HepG2 (cell line): ENCODE data around the gene GATAD2B. TPM values are rescaled to one million over a fixed set of nuclear protein-coding genes. Genes with fewer than 3 reads are reported as not detected.

ENCODE experiments used
- BRD4 ChIP-seq: sonication (generic); formaldehyde crosslinking; IDR thresholded peaks from 2 replicates; pipeline ENCODE4 v1.4.0; 2020; ENCODE audit warnings: missing genetic modification reagents
- HDAC1 ChIP-seq: sonication (generic); formaldehyde crosslinking; IDR thresholded peaks from 2 replicates; pipeline ENCODE4 v1.5.1; 2020; ENCODE audit warnings: mild to moderate bottlenecking, missing genetic modification reagents
- HES4 ChIP-seq: sonication (generic); formaldehyde crosslinking; IDR thresholded peaks from 2 replicates; pipeline ENCODE4 v1.9.0; 2021; ENCODE audit warnings: mild to moderate bottlenecking, missing genetic modification reagents, borderline replicate concordance
- HMGA1 ChIP-seq: sonication (generic); formaldehyde crosslinking; conservative IDR thresholded peaks from 2 replicates; pipeline ENCODE4 v1.4.0; 2020; ENCODE audit warnings: missing genetic modification reagents
- KDM2A ChIP-seq: sonication (generic); formaldehyde crosslinking; IDR thresholded peaks from 2 replicates; pipeline ENCODE4 v1.4.0; 2020; ENCODE audit warnings: low read depth, missing genetic modification reagents, borderline replicate concordance
- MEIS2 ChIP-seq: sonication (generic); formaldehyde crosslinking; IDR thresholded peaks from 2 replicates; pipeline ENCODE4 v1.9.0; 2021; ENCODE audit warnings: mild to moderate bottlenecking, missing genetic modification reagents
- NCOR1 ChIP-seq: fragments of 200-600 bp; sonication (generic); IDR thresholded peaks from 2 replicates; pipeline ENCODE4 v1.7.0; 2017; ENCODE audit warnings: antibody characterized with exemption, low read length, borderline replicate concordance
- NONO ChIP-seq, 2 experiments: fragments of 450-650 bp in 1 of 2; sonication (generic) in 1 of 2; formaldehyde crosslinking in 1 of 2; IDR thresholded peaks in 1 of 2; conservative IDR thresholded peaks in 1 of 2; 2 replicates each; pipeline versions ENCODE4 v1.6.1 to v1.8.0; 2017 to 2022; ENCODE audit warnings: mild to moderate bottlenecking in 1 of 2, missing genetic modification reagents in 1 of 2, moderate library complexity in 1 of 2
- NR2C2 ChIP-seq: sonication (generic); formaldehyde crosslinking; IDR thresholded peaks from 2 replicates; pipeline ENCODE4 v1.4.0; 2020; ENCODE audit warnings: missing genetic modification reagents, mild to moderate bottlenecking, moderate library complexity, borderline replicate concordance
- PHF20 ChIP-seq: sonication (generic); formaldehyde crosslinking; IDR thresholded peaks from 2 replicates; pipeline ENCODE4 v1.5.0; 2020; ENCODE audit warnings: mild to moderate bottlenecking, missing genetic modification reagents
- SMYD3 ChIP-seq: sonication (generic); formaldehyde crosslinking; IDR thresholded peaks from 2 replicates; pipeline ENCODE4 v1.8.1; 2023; ENCODE audit warnings: mild to moderate bottlenecking, missing genetic modification reagents
- SOX6 ChIP-seq, 2 experiments: fragments of 450-650 bp in 1 of 2; sonication (generic) in 1 of 2; formaldehyde crosslinking in 1 of 2; IDR thresholded peaks; 2 replicates each; pipeline versions ENCODE4 v1.4.0 to v1.6.1; 2017 to 2020; ENCODE audit warnings: antibody characterized with exemption in 1 of 2, mild to moderate bottlenecking in 1 of 2, missing genetic modification reagents in 1 of 2
- ZNF382 ChIP-seq: sonication (generic); formaldehyde crosslinking; IDR thresholded peaks from 2 replicates; pipeline ENCODE4 v1.5.0; 2020; ENCODE audit warnings: missing genetic modification reagents, mild to moderate bottlenecking, borderline replicate concordance
- ZNF484 ChIP-seq: sonication (generic); formaldehyde crosslinking; IDR thresholded peaks from 2 replicates; pipeline ENCODE4 v1.5.1; 2020; ENCODE audit warnings: mild to moderate bottlenecking, low read depth, missing genetic modification reagents, borderline replicate concordance
- ZNF563 ChIP-seq: sonication (generic); formaldehyde crosslinking; IDR thresholded peaks from 2 replicates; pipeline ENCODE4 v1.8.0; 2022; ENCODE audit warnings: mild to moderate bottlenecking, moderate library complexity, missing genetic modification reagents
- ZNF589 ChIP-seq: sonication (generic); formaldehyde crosslinking; conservative IDR thresholded peaks from 2 replicates; pipeline ENCODE4 v1.8.0; 2022; ENCODE audit warnings: mild to moderate bottlenecking, moderate library complexity, missing genetic modification reagents
- ZNF790 ChIP-seq: sonication (generic); formaldehyde crosslinking; IDR thresholded peaks from 2 replicates; pipeline ENCODE4 v1.8.0; 2022; ENCODE audit warnings: missing genetic modification reagents, mild to moderate bottlenecking, borderline replicate concordance
- polyA plus RNA-seq, 8 experiments: library from polyadenylated mRNA; depleted of rRNA in 3 of 8; stranded (reverse) in 7 of 8; unstranded in 1 of 8; fragments of >200 nt; fragmentation: Illumina TruSeq in 4 of 8; extraction: Trizol in 4 of 8; gene quantifications; 2 replicates each; pipeline versions ENCODE4 v1.2.1 to v1.2.3, GENCODE V29; 2011 to 2016; ENCODE audit warnings: low read depth in 4 of 8, missing spikeins in 1 of 8, mixed read lengths in 1 of 8; ENCODE audit not compliant: insufficient read depth in 1 of 8
- total RNA-seq, 5 experiments: library from RNA; depleted of rRNA; stranded (reverse); fragments of >200 nt; fragmentation: Illumina TruSeq; extraction: Trizol; gene quantifications; 2 replicates each; pipeline ENCODE4 v1.2.3, GENCODE V29; 2016; ENCODE audit warnings: low read depth in 1 of 5
- TF ChIP-seq, protein P1 (sequence below): sonication (generic); formaldehyde crosslinking; IDR thresholded peaks from 2 replicates; pipeline ENCODE4 v1.5.0; 2020; ENCODE audit warnings: missing genetic modification reagents, mild to moderate bottlenecking, borderline replicate concordance
- TF ChIP-seq, protein P2 (sequence below): IDR thresholded peaks from 2 replicates; pipeline ENCODE4 v1.6.1; 2018; ENCODE audit warnings: missing genetic modification reagents
- TF ChIP-seq, protein P3 (sequence below): sonication (generic); formaldehyde crosslinking; IDR thresholded peaks from 2 replicates; pipeline ENCODE4 v1.5.1; 2020; ENCODE audit warnings: mild to moderate bottlenecking, moderate library complexity, missing genetic modification reagents
- TF ChIP-seq, protein P4 (sequence below): sonication (generic); formaldehyde crosslinking; IDR thresholded peaks from 2 replicates; pipeline ENCODE4 v1.4.0; 2020; ENCODE audit warnings: missing genetic modification reagents, borderline replicate concordance

GATAD2B gene
- total and polyA plus RNA-seq, 2 of the 13 experiments (the other 11 are each of a cell fraction or from before 2014, with no cell fraction given) = 3.2 to 5.2 TPM

DNA sequence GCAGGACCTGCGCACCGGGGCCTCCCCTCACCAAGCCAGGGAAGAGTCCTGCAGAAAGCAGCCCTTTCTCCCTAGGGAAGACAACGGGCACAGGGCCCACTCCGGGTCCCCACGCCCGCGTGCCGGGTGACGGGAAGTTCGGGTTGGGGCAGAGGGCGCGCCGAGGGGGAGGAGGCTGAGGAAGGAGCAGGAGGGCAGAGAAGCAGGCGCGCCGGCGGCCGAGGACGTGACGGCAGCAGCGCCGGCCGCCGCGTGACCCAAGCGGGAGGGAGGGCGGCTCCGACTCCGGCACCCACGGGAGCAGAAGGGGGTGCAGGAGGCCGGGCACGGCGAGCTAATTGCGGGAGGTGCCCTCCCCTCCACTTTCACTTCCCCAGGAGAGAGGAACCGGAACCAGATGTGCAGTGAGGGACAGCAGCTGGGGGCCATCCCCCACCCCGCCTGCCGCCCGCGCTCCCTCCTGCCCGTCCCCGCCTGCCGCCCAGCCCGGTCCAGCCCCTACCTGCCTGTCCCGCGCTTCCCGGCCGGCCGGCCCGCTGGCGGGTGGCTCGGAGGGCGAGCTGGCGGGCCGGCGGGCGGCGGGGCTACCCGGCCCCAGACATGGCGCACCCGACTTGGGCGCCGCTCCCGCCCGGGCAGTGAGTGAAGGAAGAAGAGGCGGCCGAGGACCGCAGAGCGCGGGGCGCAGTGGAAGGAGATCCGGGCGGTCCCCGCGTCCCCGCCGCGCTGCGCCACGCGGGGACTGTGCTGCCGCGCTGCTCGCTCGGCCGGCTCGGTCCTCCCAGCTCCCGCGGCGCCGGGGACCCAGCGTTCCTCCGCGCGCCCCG lies 23.2 kb upstream of the GATAD2B start (continued):
- TF ChIP-seq, protein P1, sequence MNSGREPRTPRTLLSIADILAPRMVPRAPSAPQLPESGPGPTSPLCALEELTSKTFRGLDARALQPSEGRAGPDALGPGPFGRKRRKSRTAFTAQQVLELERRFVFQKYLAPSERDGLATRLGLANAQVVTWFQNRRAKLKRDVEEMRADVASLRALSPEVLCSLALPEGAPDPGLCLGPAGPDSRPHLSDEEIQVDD = 0 out of 2 replicates have a peak, but pooled peaks have one; percentile 41
- TF ChIP-seq ZNF484 (CRISPR knock-in tag) (no peak), SMYD3 (CRISPR knock-in tag) (no peak), HMGA1 (no peak), HDAC1 (peak; percentile 45; the same call in 1 of the 2 replicates), ZNF382 (CRISPR knock-in tag) (no peak), ZNF790 (CRISPR knock-in tag) (peak; percentile 67; the same call in 1 of the 2 replicates), KDM2A (CRISPR knock-in tag) (peak; percentile 74; the same call in 1 of the 2 replicates), HES4 (CRISPR knock-in tag) (0 out of 2 replicates have a peak, but pooled peaks have one; percentile 41), ZNF589 (CRISPR knock-in tag) (no peak), BRD4 (CRISPR knock-in tag) (peak; percentile 23; the same call in 1 of the 2 replicates), MEIS2 (CRISPR knock-in tag) (0 out of 2 replicates have a peak, but pooled peaks have one; percentile 22), NONO (IDR thresholded peaks at IDR 0.05) (no peak), NONO (CRISPR knock-in tag; conservative IDR thresholded peaks at IDR 0.05) (peak; percentile 46; the same call in 1 of the 2 replicates), NR2C2 (CRISPR knock-in tag) (peak; percentile 69; the same call in 1 of the 2 replicates), ZNF563 (0 out of 2 replicates have a peak, but pooled peaks have one; percentile 42), PHF20 (peak; percentile 52; the same call in 1 of the 2 replicates), SOX6 (IDR thresholded peaks at IDR 0.05) (no peak), SOX6 (CRISPR knock-in tag; IDR thresholded peaks at IDR 0.05) (peak; percentile 37), NCOR1 (no peak)
- TF ChIP-seq, protein P2, sequence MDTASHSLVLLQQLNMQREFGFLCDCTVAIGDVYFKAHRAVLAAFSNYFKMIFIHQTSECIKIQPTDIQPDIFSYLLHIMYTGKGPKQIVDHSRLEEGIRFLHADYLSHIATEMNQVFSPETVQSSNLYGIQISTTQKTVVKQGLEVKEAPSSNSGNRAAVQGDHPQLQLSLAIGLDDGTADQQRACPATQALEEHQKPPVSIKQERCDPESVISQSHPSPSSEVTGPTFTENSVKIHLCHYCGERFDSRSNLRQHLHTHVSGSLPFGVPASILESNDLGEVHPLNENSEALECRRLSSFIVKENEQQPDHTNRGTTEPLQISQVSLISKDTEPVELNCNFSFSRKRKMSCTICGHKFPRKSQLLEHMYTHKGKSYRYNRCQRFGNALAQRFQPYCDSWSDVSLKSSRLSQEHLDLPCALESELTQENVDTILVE (CRISPR knock-in tag) = no peak
- TF ChIP-seq, protein P3, sequence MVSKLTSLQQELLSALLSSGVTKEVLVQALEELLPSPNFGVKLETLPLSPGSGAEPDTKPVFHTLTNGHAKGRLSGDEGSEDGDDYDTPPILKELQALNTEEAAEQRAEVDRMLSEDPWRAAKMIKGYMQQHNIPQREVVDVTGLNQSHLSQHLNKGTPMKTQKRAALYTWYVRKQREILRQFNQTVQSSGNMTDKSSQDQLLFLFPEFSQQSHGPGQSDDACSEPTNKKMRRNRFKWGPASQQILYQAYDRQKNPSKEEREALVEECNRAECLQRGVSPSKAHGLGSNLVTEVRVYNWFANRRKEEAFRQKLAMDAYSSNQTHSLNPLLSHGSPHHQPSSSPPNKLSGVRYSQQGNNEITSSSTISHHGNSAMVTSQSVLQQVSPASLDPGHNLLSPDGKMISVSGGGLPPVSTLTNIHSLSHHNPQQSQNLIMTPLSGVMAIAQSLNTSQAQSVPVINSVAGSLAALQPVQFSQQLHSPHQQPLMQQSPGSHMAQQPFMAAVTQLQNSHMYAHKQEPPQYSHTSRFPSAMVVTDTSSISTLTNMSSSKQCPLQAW (CRISPR knock-in tag) = peak; percentile 63; the same call in 1 of the 2 replicates
- TF ChIP-seq, protein P4, sequence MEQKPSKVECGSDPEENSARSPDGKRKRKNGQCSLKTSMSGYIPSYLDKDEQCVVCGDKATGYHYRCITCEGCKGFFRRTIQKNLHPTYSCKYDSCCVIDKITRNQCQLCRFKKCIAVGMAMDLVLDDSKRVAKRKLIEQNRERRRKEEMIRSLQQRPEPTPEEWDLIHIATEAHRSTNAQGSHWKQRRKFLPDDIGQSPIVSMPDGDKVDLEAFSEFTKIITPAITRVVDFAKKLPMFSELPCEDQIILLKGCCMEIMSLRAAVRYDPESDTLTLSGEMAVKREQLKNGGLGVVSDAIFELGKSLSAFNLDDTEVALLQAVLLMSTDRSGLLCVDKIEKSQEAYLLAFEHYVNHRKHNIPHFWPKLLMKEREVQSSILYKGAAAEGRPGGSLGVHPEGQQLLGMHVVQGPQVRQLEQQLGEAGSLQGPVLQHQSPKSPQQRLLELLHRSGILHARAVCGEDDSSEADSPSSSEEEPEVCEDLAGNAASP (CRISPR knock-in tag) = 0 out of 2 replicates have a peak, but pooled peaks have one; percentile 35
